NOMO-1 (cell line): Measurements from ENCODE around the gene SRXN1.
A peak's percentile ranks its signal among the peaks of the same experiment; 100 is the strongest.
"Not testable (repeated sequence)": the region's sequence is repeated elsewhere in the genome, so short reads cannot be mapped to it uniquely, and the experiment has no call there.

ENCODE experiments used
- DNase-seq, 2 experiments: peaks; one replicate each; lab custom pipeline; 2025; ENCODE audit not compliant: unreplicated experiment in 2 of 2; lab: John Stamatoyannopoulos, UW

Gene SRXN1

GRCh38 chr20:653110-653589, at the start of gene SRXN1:
Gene SRXN1, minus strand, starts transcription at chr20:653200. Its CDS starts 15 bp downstream, at chr20:653185.
- DNase-seq: peak; percentile 79 to 86

- no peak for DNase-seq
Observed at GRCh38 chr20:701401-702129, 48.6 kb upstream of the SRXN1 start.

GRCh38 chr20:699811-700338, 46.9 kb upstream of the SRXN1 start:
- no peak for DNase-seq

GRCh38 chr20:699342-699741, 46.3 kb upstream of the SRXN1 start:
- DNase-seq: no peak

- DNase-seq: no peak
Observed at GRCh38 chr20:698276-698675, 45.3 kb upstream of the SRXN1 start.

GRCh38 chr20:697826-698225, 44.8 kb upstream of the SRXN1 start:
- no peak for DNase-seq

- no peak for DNase-seq
Observed at GRCh38 chr20:695165-695866, 42.3 kb upstream of the SRXN1 start.

GRCh38 chr20:694496-694895, 41.5 kb upstream of the SRXN1 start:
- DNase-seq: no peak

- not testable (repeated sequence) for DNase-seq
Observed at GRCh38 chr20:693786-694185, 40.8 kb upstream of the SRXN1 start.

- no peak for DNase-seq
Observed at GRCh38 chr20:692044-692443, 39.0 kb upstream of the SRXN1 start.

- no peak for DNase-seq
Observed at GRCh38 chr20:689947-690346, 36.9 kb upstream of the SRXN1 start.

GRCh38 chr20:689348-689747, 36.3 kb upstream of the SRXN1 start:
- DNase-seq: no peak

- no peak for DNase-seq
Observed at GRCh38 chr20:688809-689212, 35.8 kb upstream of the SRXN1 start.

GRCh38 chr20:687468-688203, 34.6 kb upstream of the SRXN1 start:
- no peak for DNase-seq

GRCh38 chr20:684676-685319, 31.8 kb upstream of the SRXN1 start:
- no peak for DNase-seq

GRCh38 chr20:682123-682522, 29.1 kb upstream of the SRXN1 start:
- no peak for DNase-seq

GRCh38 chr20:680638-681187, 27.7 kb upstream of the SRXN1 start:
- no peak for DNase-seq

- DNase-seq: no peak
Observed at GRCh38 chr20:677957-678356, 25.0 kb upstream of the SRXN1 start.

- no peak for DNase-seq
Observed at GRCh38 chr20:676967-677366, 24.0 kb upstream of the SRXN1 start.

- peak; percentile 72 to 77 for DNase-seq
Observed at GRCh38 chr20:676315-676937, 23.4 kb upstream of the SRXN1 start.
